Caco-2 (cell line): ENCODE measurements around the gene L3HYPDH. TPM values are rescaled to one million over a fixed set of nuclear protein-coding genes. Genes with fewer than 3 reads are reported as not detected.

Source experiments
- BruUV-seq: library from RNA; stranded (reverse); fragments of 400-500 nt; replicated peaks from 2 replicates; lab custom pipeline; 2021; lab: Mats Ljungman, UMichigan
- CTCF ChIA-PET: fragments of 300-600 bp; sonication (Branson Sonifier 250); formaldehyde crosslinking; loops from one replicate; lab custom pipeline; 2022; ENCODE audit warnings: antibody characterized with exemption; lab: Charles Lee
- POLR2A ChIA-PET: fragments of 300-600 bp; sonication (Branson Sonifier 250); formaldehyde crosslinking; loops from one replicate; lab custom pipeline; 2022; ENCODE audit warnings: antibody characterized with exemption; lab: Charles Lee
- DNase-seq, 2 experiments: peaks; one replicate each; pipeline versions ENCODE4 v3.0.0 to v3.0.0-alpha.2; 2020 to 2022
- H3K27me3 ChIP-seq: replicated peaks from 2 replicates; pipeline ENCODE4 v1.6.0; 2011; ENCODE audit warnings: low read length; ENCODE audit not compliant: control insufficient read depth, insufficient read depth
- H3K36me3 ChIP-seq: 2 replicates; pipeline ENCODE4 v1.5.1; 2011; ENCODE audit warnings: low read length; ENCODE audit not compliant: control insufficient read depth, insufficient read depth
- H3K4me1 ChIP-seq: fragments of 250-450 bp; sonication (Bioruptor Pico); 2 replicates; pipeline ENCODE4 v1.5.1; 2020; ENCODE audit warnings: mild to moderate bottlenecking
- H3K4me3 ChIP-seq: 2 replicates; pipeline ENCODE4 v1.5.1; 2011; ENCODE audit warnings: low read depth, mild to moderate bottlenecking, control low read depth, low read length
- H3K9me3 ChIP-seq: fragments of 250-450 bp; sonication (Bioruptor Pico); 2 replicates; pipeline ENCODE4 v1.5.1; 2020; ENCODE audit warnings: mild to moderate bottlenecking, moderate library complexity
- H3K27ac Mint-ChIP-seq: one replicate; pipeline ENCODE4 v1.8.0; 2022; ENCODE audit warnings: mixed read lengths; ENCODE audit not compliant: unreplicated experiment
- H3K27me3 Mint-ChIP-seq: one replicate; pipeline ENCODE4 v1.8.0; 2022; ENCODE audit warnings: mixed read lengths; ENCODE audit not compliant: insufficient read depth, unreplicated experiment
- H3K36me3 Mint-ChIP-seq: one replicate; pipeline ENCODE4 v1.8.0; 2022; ENCODE audit warnings: mild to moderate bottlenecking, mixed read lengths; ENCODE audit not compliant: insufficient read depth, unreplicated experiment
- H3K4me1 Mint-ChIP-seq: one replicate; pipeline ENCODE4 v1.8.0; 2022; ENCODE audit warnings: low read depth, mixed read lengths; ENCODE audit not compliant: unreplicated experiment
- H3K4me3 Mint-ChIP-seq: one replicate; pipeline ENCODE4 v1.8.0; 2022; ENCODE audit warnings: mild to moderate bottlenecking, moderate library complexity, mixed read lengths; ENCODE audit not compliant: unreplicated experiment
- H3K9me3 Mint-ChIP-seq: one replicate; pipeline ENCODE4 v1.8.0; 2022; ENCODE audit warnings: mixed read lengths; ENCODE audit not compliant: unreplicated experiment
- intact Hi-C: fragments of 100-400 bp; cut with micrococcal nuclease; formaldehyde crosslinking; loops from one replicate; pipeline ENCODE4 v1.10.0; 2022; ENCODE audit not compliant: unreplicated experiment
- total RNA-seq: library from RNA; stranded (reverse); gene quantifications from 2 replicates; pipeline ENCODE4 v1.2.3, GENCODE V29; 2022
- TF ChIP-seq, protein P1 (sequence below), 2 experiments: fragments of 200-600 bp in 1 of 2; IDR thresholded peaks; 1 replicate in 1 of 2; 2 replicates in 1 of 2; pipeline versions ENCODE4 v1.5.1 to v1.8.0; 2011 to 2022; ENCODE audit warnings: antibody characterized with exemption in 1 of 2, control low read depth in 1 of 2, inconsistent platforms in 1 of 2, low read depth in 1 of 2, low read length in 1 of 2, mild to moderate bottlenecking in 1 of 2, moderate library complexity in 1 of 2; ENCODE audit not compliant: insufficient read depth in 1 of 2, severe bottlenecking in 1 of 2, unreplicated experiment in 1 of 2

L3HYPDH gene
- total RNA-seq, 1 experiment from 2014 or later, result 15.7 TPM

DNA sequence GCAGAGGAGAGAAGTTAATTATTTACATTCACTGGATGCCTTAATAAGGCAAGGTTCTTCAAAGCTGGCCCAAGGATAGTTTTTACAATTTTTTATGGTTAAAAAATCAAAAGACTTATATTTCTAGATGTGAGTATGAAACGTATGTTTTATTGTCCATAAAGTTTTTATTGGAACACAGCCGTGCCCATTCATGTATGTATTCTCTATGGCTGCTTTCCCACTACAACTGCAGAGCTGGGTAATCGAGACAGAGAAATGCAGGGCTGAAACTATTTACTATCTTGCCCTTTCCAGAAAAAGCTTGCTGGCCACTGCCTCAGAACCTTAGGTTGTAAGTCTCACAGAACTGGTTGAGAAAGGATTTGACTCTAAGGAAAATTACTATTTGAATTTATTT, 16.5 kb upstream of the L3HYPDH start:
- no peaks in the 10 kb centered on the region for H3K9me3 ChIP-seq
- H3K27me3 Mint-ChIP-seq, result no peaks in the 10 kb centered on the region
- H3K27ac Mint-ChIP-seq, result no peak overlapping the region
- H3K4me3 Mint-ChIP-seq, result no peak overlapping the region
- no peaks in the 10 kb centered on the region for H3K4me1 ChIP-seq
- intact Hi-C loops, result loop anchor here (10.0 kb wide), 1 partner anchor 684 kb away; no protein-coding TSS in a partner anchor
- ChIA-PET POLR2A (no interaction called here), CTCF (no interaction called here)
- BruUV-seq, result no TSS peak
- H3K4me1 Mint-ChIP-seq, result no peaks in the 10 kb centered on the region
- TF ChIP-seq, protein P1, sequence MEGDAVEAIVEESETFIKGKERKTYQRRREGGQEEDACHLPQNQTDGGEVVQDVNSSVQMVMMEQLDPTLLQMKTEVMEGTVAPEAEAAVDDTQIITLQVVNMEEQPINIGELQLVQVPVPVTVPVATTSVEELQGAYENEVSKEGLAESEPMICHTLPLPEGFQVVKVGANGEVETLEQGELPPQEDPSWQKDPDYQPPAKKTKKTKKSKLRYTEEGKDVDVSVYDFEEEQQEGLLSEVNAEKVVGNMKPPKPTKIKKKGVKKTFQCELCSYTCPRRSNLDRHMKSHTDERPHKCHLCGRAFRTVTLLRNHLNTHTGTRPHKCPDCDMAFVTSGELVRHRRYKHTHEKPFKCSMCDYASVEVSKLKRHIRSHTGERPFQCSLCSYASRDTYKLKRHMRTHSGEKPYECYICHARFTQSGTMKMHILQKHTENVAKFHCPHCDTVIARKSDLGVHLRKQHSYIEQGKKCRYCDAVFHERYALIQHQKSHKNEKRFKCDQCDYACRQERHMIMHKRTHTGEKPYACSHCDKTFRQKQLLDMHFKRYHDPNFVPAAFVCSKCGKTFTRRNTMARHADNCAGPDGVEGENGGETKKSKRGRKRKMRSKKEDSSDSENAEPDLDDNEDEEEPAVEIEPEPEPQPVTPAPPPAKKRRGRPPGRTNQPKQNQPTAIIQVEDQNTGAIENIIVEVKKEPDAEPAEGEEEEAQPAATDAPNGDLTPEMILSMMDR (IDR thresholded peaks at IDR 0.05; ENCODE audit: insufficient read depth in 1 of 2, low read depth in 1 of 2, low read length in 1 of 2, severe bottlenecking in 1 of 2, unreplicated experiment in 1 of 2), result no peak
- no peak for DNase-seq
- no peaks in the 10 kb centered on the region for H3K27me3 ChIP-seq
- H3K9me3 Mint-ChIP-seq, result no peaks in the 10 kb centered on the region
- no peak overlapping the region for H3K4me3 ChIP-seq
- no peaks in the 10 kb centered on the region for H3K36me3 ChIP-seq
- H3K36me3 Mint-ChIP-seq, result peaks cover 7% of the 10 kb centered on the region

- peaks cover 33% of the 10 kb centered on the region for H3K36me3 Mint-ChIP-seq
- Histone ChIP-seq H3K9me3 (no peaks in the 10 kb centered on the region), H3K36me3 (peaks cover 3% of the 10 kb centered on the region), H3K27me3 (no peaks in the 10 kb centered on the region), H3K4me1 (no peaks in the 10 kb centered on the region), H3K4me3 (no peak overlapping the region)
- no TSS peak for BruUV-seq
- intact Hi-C loops, result no loop called here
- no peaks in the 10 kb centered on the region for H3K27me3 Mint-ChIP-seq
- no peak overlapping the region for H3K27ac Mint-ChIP-seq
- CTCF ChIA-PET, result no interaction called here
- POLR2A ChIA-PET, result no interaction called here
- no peak overlapping the region for H3K4me3 Mint-ChIP-seq
- no peaks in the 10 kb centered on the region for H3K4me1 Mint-ChIP-seq
- DNase-seq, result no peak
- H3K9me3 Mint-ChIP-seq, result no peaks in the 10 kb centered on the region
- TF ChIP-seq, protein P1 (IDR thresholded peaks at IDR 0.05; ENCODE audit: insufficient read depth in 1 of 2, low read depth in 1 of 2, low read length in 1 of 2, severe bottlenecking in 1 of 2, unreplicated experiment in 1 of 2), result no peak
Observed at GRCh38 chr14:59492384-59492783, 8.2 kb upstream of the L3HYPDH start.

- Mint-ChIP-seq H3K4me3 (no peak overlapping the region), H3K4me1 (no peaks in the 10 kb centered on the region), H3K36me3 (peaks cover 29% of the 10 kb centered on the region), H3K27ac (no peak overlapping the region), H3K27me3 (no peaks in the 10 kb centered on the region), H3K9me3 (no peaks in the 10 kb centered on the region)
- ChIA-PET POLR2A (no interaction called here), CTCF (no interaction called here)
- BruUV-seq, result no TSS peak
- TF ChIP-seq, protein P1 (IDR thresholded peaks at IDR 0.05; ENCODE audit: insufficient read depth in 1 of 2, low read depth in 1 of 2, low read length in 1 of 2, severe bottlenecking in 1 of 2, unreplicated experiment in 1 of 2), result no peak
- Histone ChIP-seq H3K4me3 (no peak overlapping the region), H3K27me3 (no peaks in the 10 kb centered on the region), H3K36me3 (peaks cover 3% of the 10 kb centered on the region), H3K4me1 (0 out of 2 replicates have a peak, but pooled peaks cover 3% of the 10 kb centered on the region), H3K9me3 (no peaks in the 10 kb centered on the region)
- no peak for DNase-seq
- intact Hi-C loops, result no loop called here
Observed at GRCh38 chr14:59490756-59491155, 6.5 kb upstream of the L3HYPDH start.
